ENCODE data around the gene OPN1MW3.
"Not testable (repeated sequence)": the region's sequence is repeated elsewhere in the genome, so short reads cannot be mapped to it uniquely, and the experiment has no call there.

DNA sequence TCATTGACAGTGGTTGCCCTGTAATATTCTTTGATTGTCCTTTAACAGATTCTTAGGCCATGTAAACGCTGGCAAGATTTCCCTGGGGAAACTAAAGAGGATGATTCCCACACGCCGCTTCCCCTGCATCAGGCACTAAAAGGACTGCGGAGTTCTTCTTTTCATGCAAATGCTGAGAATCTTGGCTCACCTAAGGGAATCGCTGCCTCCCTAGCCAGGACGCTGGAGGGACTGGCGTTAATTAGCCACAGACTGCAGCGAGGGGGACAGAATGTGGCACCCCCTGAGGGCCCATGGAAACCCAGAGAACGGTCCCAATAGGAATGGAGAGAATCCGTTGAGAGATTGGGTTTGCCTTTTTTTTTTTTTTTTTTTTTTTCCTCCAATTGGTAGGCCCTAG is 45.9 kb upstream of the OPN1MW3 start:
- not testable (repeated sequence) for TF ChIP-seq POLR2AphosphoS5, EP300 (IDR thresholded peaks at IDR 0.05)
